ENCODE measurements around the gene TSPEAR. TPM values are rescaled to one million over a fixed set of nuclear protein-coding genes. Genes with fewer than 3 reads are reported as not detected.

The TSPEAR gene
- total and polyA plus RNA-seq, 2 of the 13 experiments (the other 11 are each of a cell fraction or from before 2014, with no cell fraction given), result 0.07 to 0.32 TPM

DNA sequence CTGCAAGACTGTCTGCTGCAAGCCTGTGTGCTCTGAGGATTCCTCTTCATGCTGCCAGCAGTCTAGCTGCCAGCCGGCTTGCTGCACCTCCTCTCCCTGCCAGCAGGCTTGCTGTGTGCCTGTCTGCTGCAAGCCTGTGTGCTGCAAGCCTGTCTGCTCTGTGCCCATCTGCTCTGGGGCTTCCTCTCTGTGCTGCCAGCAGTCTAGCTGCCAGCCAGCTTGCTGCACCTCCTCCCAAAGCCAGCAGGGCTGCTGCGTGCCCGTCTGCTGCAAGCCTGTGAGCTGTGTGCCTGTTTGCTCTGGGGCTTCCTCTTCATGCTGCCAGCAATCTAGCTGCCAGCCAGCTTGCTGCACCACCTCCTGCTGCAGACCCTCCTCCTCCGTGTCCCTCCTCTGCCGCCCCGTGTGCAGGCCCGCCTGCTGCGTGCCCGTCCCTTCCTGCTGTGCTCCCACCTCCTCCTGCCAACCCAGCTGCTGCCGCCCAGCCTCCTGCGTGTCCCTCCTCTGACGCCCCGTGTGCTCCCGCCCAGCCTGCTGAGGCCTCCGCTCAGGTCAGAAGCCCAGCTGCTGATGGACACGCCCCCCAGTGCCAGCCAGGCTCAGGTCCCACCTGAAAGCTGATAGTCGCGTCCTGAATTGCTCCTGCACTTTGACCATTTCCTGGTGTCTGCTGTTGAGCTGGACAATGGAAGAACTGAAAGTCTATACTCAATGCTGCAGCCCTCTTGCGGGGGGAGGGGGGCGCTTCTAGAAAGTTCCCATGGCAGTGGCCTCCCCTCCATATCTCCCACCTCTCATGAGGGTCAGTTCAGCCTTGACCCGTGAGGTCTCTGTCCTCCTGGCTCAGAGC is 136.7 kb downstream of the TSPEAR start (continued):
- no peak for TF ChIP-seq FOXK2 (IDR thresholded peaks at IDR 0.05)
- TF ChIP-seq FOXP1 (IDR thresholded peaks at IDR 0.05), result no peak
- TF ChIP-seq FOXP1 (CRISPR knock-in tag; IDR thresholded peaks at IDR 0.05), result no peak
- peak; percentile 31; the same call in 1 of the 2 replicates for TF ChIP-seq CEBPG (CRISPR knock-in tag; IDR thresholded peaks at IDR 0.05)
- no peak for TF ChIP-seq ZNF616 (CRISPR knock-in tag; IDR thresholded peaks at IDR 0.05; ENCODE audit: low read depth)
- TF ChIP-seq, protein P1, sequence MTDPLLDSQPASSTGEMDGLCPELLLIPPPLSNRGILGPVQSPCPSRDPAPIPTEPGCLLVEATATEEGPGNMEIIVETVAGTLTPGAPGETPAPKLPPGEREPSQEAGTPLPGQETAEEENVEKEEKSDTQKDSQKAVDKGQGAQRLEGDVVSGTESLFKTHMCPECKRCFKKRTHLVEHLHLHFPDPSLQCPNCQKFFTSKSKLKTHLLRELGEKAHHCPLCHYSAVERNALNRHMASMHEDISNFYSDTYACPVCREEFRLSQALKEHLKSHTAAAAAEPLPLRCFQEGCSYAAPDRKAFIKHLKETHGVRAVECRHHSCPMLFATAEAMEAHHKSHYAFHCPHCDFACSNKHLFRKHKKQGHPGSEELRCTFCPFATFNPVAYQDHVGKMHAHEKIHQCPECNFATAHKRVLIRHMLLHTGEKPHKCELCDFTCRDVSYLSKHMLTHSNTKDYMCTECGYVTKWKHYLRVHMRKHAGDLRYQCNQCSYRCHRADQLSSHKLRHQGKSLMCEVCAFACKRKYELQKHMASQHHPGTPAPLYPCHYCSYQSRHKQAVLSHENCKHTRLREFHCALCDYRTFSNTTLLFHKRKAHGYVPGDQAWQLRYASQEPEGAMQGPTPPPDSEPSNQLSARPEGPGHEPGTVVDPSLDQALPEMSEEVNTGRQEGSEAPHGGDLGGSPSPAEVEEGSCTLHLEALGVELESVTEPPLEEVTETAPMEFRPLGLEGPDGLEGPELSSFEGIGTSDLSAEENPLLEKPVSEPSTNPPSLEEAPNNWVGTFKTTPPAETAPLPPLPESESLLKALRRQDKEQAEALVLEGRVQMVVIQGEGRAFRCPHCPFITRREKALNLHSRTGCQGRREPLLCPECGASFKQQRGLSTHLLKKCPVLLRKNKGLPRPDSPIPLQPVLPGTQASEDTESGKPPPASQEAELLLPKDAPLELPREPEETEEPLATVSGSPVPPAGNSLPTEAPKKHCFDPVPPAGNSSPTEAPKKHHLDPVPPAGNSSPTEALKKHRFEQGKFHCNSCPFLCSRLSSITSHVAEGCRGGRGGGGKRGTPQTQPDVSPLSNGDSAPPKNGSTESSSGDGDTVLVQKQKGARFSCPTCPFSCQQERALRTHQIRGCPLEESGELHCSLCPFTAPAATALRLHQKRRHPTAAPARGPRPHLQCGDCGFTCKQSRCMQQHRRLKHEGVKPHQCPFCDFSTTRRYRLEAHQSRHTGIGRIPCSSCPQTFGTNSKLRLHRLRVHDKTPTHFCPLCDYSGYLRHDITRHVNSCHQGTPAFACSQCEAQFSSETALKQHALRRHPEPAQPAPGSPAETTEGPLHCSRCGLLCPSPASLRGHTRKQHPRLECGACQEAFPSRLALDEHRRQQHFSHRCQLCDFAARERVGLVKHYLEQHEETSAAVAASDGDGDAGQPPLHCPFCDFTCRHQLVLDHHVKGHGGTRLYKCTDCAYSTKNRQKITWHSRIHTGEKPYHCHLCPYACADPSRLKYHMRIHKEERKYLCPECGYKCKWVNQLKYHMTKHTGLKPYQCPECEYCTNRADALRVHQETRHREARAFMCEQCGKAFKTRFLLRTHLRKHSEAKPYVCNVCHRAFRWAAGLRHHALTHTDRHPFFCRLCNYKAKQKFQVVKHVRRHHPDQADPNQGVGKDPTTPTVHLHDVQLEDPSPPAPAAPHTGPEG (CRISPR knock-in tag; IDR thresholded peaks at IDR 0.05), result no peak
- TF ChIP-seq CBX2 (IDR thresholded peaks at IDR 0.05; ENCODE audit: low read depth, low read length), result no peak
- no peak for TF ChIP-seq CBX2 (CRISPR knock-in tag; IDR thresholded peaks at IDR 0.05; ENCODE audit: low read depth)
- TF ChIP-seq CCAR2 (optimal IDR thresholded peaks at IDR 0.05; ENCODE audit: low read depth, low read length), result no peak
- TF ChIP-seq ZC3H4 (CRISPR knock-in tag; IDR thresholded peaks at IDR 0.05; ENCODE audit: borderline replicate concordance), result no peak
- peak; percentile 33; the same call in 1 of the 2 replicates for TF ChIP-seq BRD4 (CRISPR knock-in tag; IDR thresholded peaks at IDR 0.05)
- TF ChIP-seq ZNF263 (CRISPR knock-in tag; IDR thresholded peaks at IDR 0.05), result peak; percentile 99
- TF ChIP-seq HNF4A (CRISPR knock-in tag; IDR thresholded peaks at IDR 0.05), result peak; percentile 89
- TF ChIP-seq CBFB (CRISPR knock-in tag; IDR thresholded peaks at IDR 0.05), result no peak
- TF ChIP-seq, protein P2, sequence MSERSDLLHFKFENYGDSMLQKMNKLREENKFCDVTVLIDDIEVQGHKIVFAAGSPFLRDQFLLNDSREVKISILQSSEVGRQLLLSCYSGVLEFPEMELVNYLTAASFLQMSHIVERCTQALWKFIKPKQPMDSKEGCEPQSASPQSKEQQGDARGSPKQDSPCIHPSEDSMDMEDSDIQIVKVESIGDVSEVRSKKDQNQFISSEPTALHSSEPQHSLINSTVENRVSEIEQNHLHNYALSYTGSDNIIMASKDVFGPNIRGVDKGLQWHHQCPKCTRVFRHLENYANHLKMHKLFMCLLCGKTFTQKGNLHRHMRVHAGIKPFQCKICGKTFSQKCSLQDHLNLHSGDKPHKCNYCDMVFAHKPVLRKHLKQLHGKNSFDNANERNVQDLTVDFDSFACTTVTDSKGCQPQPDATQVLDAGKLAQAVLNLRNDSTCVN (CRISPR knock-in tag; IDR thresholded peaks at IDR 0.05; ENCODE audit: borderline replicate concordance), result no peak
- TF ChIP-seq, protein P3, sequence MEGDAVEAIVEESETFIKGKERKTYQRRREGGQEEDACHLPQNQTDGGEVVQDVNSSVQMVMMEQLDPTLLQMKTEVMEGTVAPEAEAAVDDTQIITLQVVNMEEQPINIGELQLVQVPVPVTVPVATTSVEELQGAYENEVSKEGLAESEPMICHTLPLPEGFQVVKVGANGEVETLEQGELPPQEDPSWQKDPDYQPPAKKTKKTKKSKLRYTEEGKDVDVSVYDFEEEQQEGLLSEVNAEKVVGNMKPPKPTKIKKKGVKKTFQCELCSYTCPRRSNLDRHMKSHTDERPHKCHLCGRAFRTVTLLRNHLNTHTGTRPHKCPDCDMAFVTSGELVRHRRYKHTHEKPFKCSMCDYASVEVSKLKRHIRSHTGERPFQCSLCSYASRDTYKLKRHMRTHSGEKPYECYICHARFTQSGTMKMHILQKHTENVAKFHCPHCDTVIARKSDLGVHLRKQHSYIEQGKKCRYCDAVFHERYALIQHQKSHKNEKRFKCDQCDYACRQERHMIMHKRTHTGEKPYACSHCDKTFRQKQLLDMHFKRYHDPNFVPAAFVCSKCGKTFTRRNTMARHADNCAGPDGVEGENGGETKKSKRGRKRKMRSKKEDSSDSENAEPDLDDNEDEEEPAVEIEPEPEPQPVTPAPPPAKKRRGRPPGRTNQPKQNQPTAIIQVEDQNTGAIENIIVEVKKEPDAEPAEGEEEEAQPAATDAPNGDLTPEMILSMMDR (CRISPR knock-in tag; IDR thresholded peaks at IDR 0.05), result peak; percentile 46; the same call in 1 of the 2 replicates
